ENCODE results near the gene SHISA9.

The SHISA9 gene

DNA sequence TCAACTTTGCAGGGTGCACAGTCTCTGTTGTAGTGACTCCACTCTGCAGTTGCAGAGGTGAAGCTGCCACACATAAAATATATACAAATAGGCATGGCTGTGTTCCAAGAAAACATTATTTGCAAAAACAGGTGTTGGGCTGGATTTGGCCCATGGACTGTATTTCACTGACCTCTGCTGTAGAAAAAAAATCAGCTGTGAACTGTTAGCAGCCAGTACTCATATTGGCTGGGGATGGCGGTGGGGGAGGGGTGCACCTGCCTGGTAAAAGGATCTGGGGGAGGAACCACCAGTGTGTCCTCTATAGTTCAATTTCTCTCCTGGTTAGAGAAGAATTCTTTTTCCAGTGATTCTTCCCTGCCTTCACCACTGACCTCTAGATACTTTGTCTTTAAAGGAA lies 50.0 kb downstream of the SHISA9 start:
- Histone ChIP-seq H3K27ac (no peak overlapping the region), H3K36me3 (ENCODE audit: insufficient read depth) (no peaks in the 10 kb centered on the region), H3K4me1 (ENCODE audit: low read depth, poor library complexity, severe bottlenecking) (no peaks in the 10 kb centered on the region), H3K27me3 (ENCODE audit: insufficient read depth, low read depth) (no peaks in the 10 kb centered on the region), H3K9ac (no peak overlapping the region), H2AFZ (ENCODE audit: low read depth) (no peak overlapping the region), H3K4me3 (IDR thresholded peaks at IDR 0.05; ENCODE audit: insufficient read depth, low read depth, low read length) (no peak overlapping the region), H3K79me2 (ENCODE audit: insufficient read depth, low read depth) (no peaks in the 10 kb centered on the region), H4K20me1 (ENCODE audit: insufficient read depth) (no peaks in the 10 kb centered on the region), H3K4me2 (no peak overlapping the region)
- TF ChIP-seq, protein P1, sequence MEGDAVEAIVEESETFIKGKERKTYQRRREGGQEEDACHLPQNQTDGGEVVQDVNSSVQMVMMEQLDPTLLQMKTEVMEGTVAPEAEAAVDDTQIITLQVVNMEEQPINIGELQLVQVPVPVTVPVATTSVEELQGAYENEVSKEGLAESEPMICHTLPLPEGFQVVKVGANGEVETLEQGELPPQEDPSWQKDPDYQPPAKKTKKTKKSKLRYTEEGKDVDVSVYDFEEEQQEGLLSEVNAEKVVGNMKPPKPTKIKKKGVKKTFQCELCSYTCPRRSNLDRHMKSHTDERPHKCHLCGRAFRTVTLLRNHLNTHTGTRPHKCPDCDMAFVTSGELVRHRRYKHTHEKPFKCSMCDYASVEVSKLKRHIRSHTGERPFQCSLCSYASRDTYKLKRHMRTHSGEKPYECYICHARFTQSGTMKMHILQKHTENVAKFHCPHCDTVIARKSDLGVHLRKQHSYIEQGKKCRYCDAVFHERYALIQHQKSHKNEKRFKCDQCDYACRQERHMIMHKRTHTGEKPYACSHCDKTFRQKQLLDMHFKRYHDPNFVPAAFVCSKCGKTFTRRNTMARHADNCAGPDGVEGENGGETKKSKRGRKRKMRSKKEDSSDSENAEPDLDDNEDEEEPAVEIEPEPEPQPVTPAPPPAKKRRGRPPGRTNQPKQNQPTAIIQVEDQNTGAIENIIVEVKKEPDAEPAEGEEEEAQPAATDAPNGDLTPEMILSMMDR (conservative IDR thresholded peaks at IDR 0.05; ENCODE audit: low read depth, low read length) = no peak

DNA sequence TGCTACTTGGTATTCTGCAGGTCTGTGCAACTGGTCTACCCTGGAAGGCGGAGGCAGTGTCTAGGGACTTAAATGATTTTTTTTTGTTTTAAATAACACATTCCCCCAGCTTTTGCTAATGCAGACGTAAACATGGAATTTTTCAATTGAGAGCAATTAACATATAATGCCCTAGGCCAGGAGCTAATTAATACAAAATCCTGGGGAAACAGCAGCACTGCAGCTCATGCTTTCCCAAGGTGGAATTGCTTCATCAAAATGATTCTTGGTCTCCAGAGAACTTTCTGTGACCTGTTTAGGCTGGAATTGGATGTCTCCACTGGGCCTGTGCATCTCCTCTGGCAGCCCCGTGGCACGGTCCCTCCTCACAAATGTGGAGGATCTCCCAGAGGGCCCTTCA lies 50.6 kb downstream of the SHISA9 start:
- H3K4me3 ChIP-seq (IDR thresholded peaks at IDR 0.05; ENCODE audit: insufficient read depth, low read depth, low read length) = no peak overlapping the region

DNA sequence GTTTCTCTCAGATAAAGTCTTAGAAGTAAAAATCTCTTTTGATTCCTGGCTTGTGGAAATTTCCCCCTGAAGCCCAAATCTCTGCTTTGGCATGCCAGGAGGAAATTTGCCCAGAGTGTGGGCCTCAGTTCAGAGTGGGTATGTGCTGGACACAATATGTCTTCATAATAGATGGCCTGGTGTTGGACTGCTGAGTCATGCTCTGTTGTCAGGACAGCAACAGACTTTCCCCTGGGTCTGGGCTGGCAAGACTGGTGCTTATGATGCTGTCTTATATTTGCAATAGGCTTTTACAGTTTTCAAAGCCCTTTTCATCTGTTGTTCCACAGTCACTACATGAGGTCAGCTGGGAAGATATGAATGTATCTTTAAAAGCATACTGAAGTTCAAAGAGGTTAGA lies 57.0 kb downstream of the SHISA9 start:
- Histone ChIP-seq H3K4me1 (ENCODE audit: low read depth, poor library complexity, severe bottlenecking) (no peaks in the 10 kb centered on the region), H3K79me2 (ENCODE audit: insufficient read depth, low read depth) (no peaks in the 10 kb centered on the region), H2AFZ (ENCODE audit: low read depth) (no peak overlapping the region), H3K36me3 (ENCODE audit: insufficient read depth) (no peaks in the 10 kb centered on the region), H3K4me3 (IDR thresholded peaks at IDR 0.05; ENCODE audit: insufficient read depth, low read depth, low read length) (no peak overlapping the region), H3K27me3 (ENCODE audit: insufficient read depth, low read depth) (no peaks in the 10 kb centered on the region), H4K20me1 (ENCODE audit: insufficient read depth) (no peaks in the 10 kb centered on the region), H3K4me2 (no peak overlapping the region), H3K9ac (no peak overlapping the region), H3K27ac (no peak overlapping the region)
- TF ChIP-seq, protein P1 (conservative IDR thresholded peaks at IDR 0.05; ENCODE audit: low read depth, low read length) = no peak

More for the DNA sequence above, 50.6 kb downstream of the SHISA9 start:
- Histone ChIP-seq H3K27me3 (ENCODE audit: insufficient read depth, low read depth) (no peaks in the 10 kb centered on the region), H3K9ac (no peak overlapping the region), H4K20me1 (ENCODE audit: insufficient read depth) (no peaks in the 10 kb centered on the region), H3K4me2 (no peak overlapping the region), H2AFZ (ENCODE audit: low read depth) (no peak overlapping the region), H3K27ac (no peak overlapping the region), H3K36me3 (ENCODE audit: insufficient read depth) (no peaks in the 10 kb centered on the region), H3K79me2 (ENCODE audit: insufficient read depth, low read depth) (no peaks in the 10 kb centered on the region), H3K4me1 (ENCODE audit: low read depth, poor library complexity, severe bottlenecking) (no peaks in the 10 kb centered on the region)
- TF ChIP-seq, protein P1 (conservative IDR thresholded peaks at IDR 0.05; ENCODE audit: low read depth, low read length) = no peak

GRCh38 chr16:12959072-12959471 lies 57.7 kb downstream of the SHISA9 start:
- Histone ChIP-seq H3K36me3 (ENCODE audit: insufficient read depth) (no peaks in the 10 kb centered on the region), H3K27me3 (ENCODE audit: insufficient read depth, low read depth) (no peaks in the 10 kb centered on the region), H3K4me1 (ENCODE audit: low read depth, poor library complexity, severe bottlenecking) (no peaks in the 10 kb centered on the region), H2AFZ (ENCODE audit: low read depth) (no peak overlapping the region), H3K9ac (no peak overlapping the region), H3K79me2 (ENCODE audit: insufficient read depth, low read depth) (no peaks in the 10 kb centered on the region), H4K20me1 (ENCODE audit: insufficient read depth) (no peaks in the 10 kb centered on the region), H3K27ac (no peak overlapping the region), H3K4me2 (no peak overlapping the region), H3K4me3 (IDR thresholded peaks at IDR 0.05; ENCODE audit: insufficient read depth, low read depth, low read length) (no peak overlapping the region)
- TF ChIP-seq, protein P1 (conservative IDR thresholded peaks at IDR 0.05; ENCODE audit: low read depth, low read length) = no peak
